Glomerular visceral epithelial cell (primary cell): ENCODE results near the gene WNT4.

Source experiments
- DNase-seq: peaks from one replicate; pipeline ENCODE4 v3.0.0-alpha.2; 2016; ENCODE audit errors: extremely low spot score

WNT4 gene

GRCh38 chr1:22163564-22163963 is 20.7 kb upstream of the WNT4 start:
- no peak for DNase-seq

- no peak for DNase-seq
Measured at GRCh38 chr1:22163137-22163536, 20.2 kb upstream of the WNT4 start.

- DNase-seq, result no peak
Measured at GRCh38 chr1:22159891-22160290, 17.0 kb upstream of the WNT4 start.

- DNase-seq, result no peak
Measured at GRCh38 chr1:22158654-22159053, 15.8 kb upstream of the WNT4 start.

- no peak for DNase-seq
Measured at GRCh38 chr1:22157359-22157966, 14.6 kb upstream of the WNT4 start.

- no peak for DNase-seq
Measured at GRCh38 chr1:22155517-22155916, 12.6 kb upstream of the WNT4 start.

GRCh38 chr1:22154626-22155025 is 11.7 kb upstream of the WNT4 start:
- DNase-seq, result no peak

GRCh38 chr1:22153660-22154437 is 11.0 kb upstream of the WNT4 start:
- DNase-seq, result no peak

GRCh38 chr1:22150923-22151322 is 8.0 kb upstream of the WNT4 start:
- no peak for DNase-seq

- DNase-seq, result peak; percentile 41
Measured at GRCh38 chr1:22142315-22143064, 407 bp downstream of the WNT4 start.

GRCh38 chr1:22141554-22142314 is 1.2 kb downstream of the WNT4 start:
- no peak for DNase-seq

- no peak for DNase-seq
Measured at GRCh38 chr1:22140694-22141093, 2.2 kb downstream of the WNT4 start.

GRCh38 chr1:22139817-22140216 is 3.1 kb downstream of the WNT4 start:
- DNase-seq, result no peak

- DNase-seq, result no peak
Measured at GRCh38 chr1:22139066-22139594, 3.8 kb downstream of the WNT4 start.

GRCh38 chr1:22137004-22137720 is 5.7 kb downstream of the WNT4 start:
- no peak for DNase-seq

- no peak for DNase-seq
Measured at GRCh38 chr1:22133931-22134324, 9.0 kb downstream of the WNT4 start.

- no peak for DNase-seq
Measured at GRCh38 chr1:22133247-22133930, 9.5 kb downstream of the WNT4 start.

- peak; percentile 75 for DNase-seq
Measured at GRCh38 chr1:22132517-22133235, 10.2 kb downstream of the WNT4 start.

GRCh38 chr1:22131875-22132486 is 10.9 kb downstream of the WNT4 start:
- DNase-seq, result peak; percentile 45
